GM03348 (cell line): ENCODE measurements around the gene CHRNA9.

ENCODE experiments used
- DNase-seq: peaks from one replicate; pipeline ENCODE4 v3.0.0; 2012; ENCODE audit warnings: low spot score

The CHRNA9 gene

GRCh38 chr4:40337523-40337922 lies 2.4 kb downstream of the CHRNA9 start:
- no peak for DNase-seq

- no peak for DNase-seq
These were observed 4.9 kb downstream of the CHRNA9 start for GRCh38 chr4:40340030-40340429.

GRCh38 chr4:40347472-40347871 lies 12.3 kb downstream of the CHRNA9 start:
- no peak for DNase-seq

GRCh38 chr4:40348000-40348399 lies 12.9 kb downstream of the CHRNA9 start:
- no peak for DNase-seq

GRCh38 chr4:40349561-40350198 lies 14.5 kb downstream of the CHRNA9 start:
- DNase-seq = peak; percentile 16

GRCh38 chr4:40350627-40351227 lies 15.6 kb downstream of the CHRNA9 start:
- no peak for DNase-seq

- DNase-seq = no peak
These were observed 19.0 kb downstream of the CHRNA9 start for GRCh38 chr4:40354158-40354557.

- no peak for DNase-seq
These were observed 20.0 kb downstream of the CHRNA9 start for GRCh38 chr4:40355131-40355530.

- DNase-seq = no peak
These were observed 22.6 kb downstream of the CHRNA9 start for GRCh38 chr4:40357738-40358137.

GRCh38 chr4:40361338-40361737 lies 26.2 kb downstream of the CHRNA9 start:
- DNase-seq = no peak

GRCh38 chr4:40363382-40363920 lies 28.3 kb downstream of the CHRNA9 start:
- no peak for DNase-seq

GRCh38 chr4:40363945-40364344 lies 28.8 kb downstream of the CHRNA9 start:
- no peak for DNase-seq

- DNase-seq = no peak
These were observed 30.6 kb downstream of the CHRNA9 start for GRCh38 chr4:40365766-40366165.

GRCh38 chr4:40367451-40367850 lies 32.3 kb downstream of the CHRNA9 start:
- no peak for DNase-seq

GRCh38 chr4:40369437-40370274 lies 34.5 kb downstream of the CHRNA9 start:
- no peak for DNase-seq

- no peak for DNase-seq
These were observed 37.5 kb downstream of the CHRNA9 start for GRCh38 chr4:40372651-40373050.

GRCh38 chr4:40373636-40374035 lies 38.5 kb downstream of the CHRNA9 start:
- DNase-seq = no peak

- no peak for DNase-seq
These were observed 40.0 kb downstream of the CHRNA9 start for GRCh38 chr4:40375095-40375494.

GRCh38 chr4:40375620-40376019 lies 40.5 kb downstream of the CHRNA9 start:
- DNase-seq = no peak

- no peak for DNase-seq
These were observed 42.6 kb downstream of the CHRNA9 start for GRCh38 chr4:40377512-40378365.

- no peak for DNase-seq
These were observed 43.5 kb downstream of the CHRNA9 start for GRCh38 chr4:40378619-40379018.

GRCh38 chr4:40379248-40379647 lies 44.1 kb downstream of the CHRNA9 start:
- no peak for DNase-seq
